ENCODE data around the gene LHX3.
"Not testable (repeated sequence)": the region's sequence is repeated elsewhere in the genome, so short reads cannot be mapped to it uniquely, and the experiment has no call there.

Gene LHX3

GRCh38 chr9:136154943-136155342 is 50.0 kb downstream of the LHX3 start:
- H3K27me3 ChIP-seq (ENCODE audit: control insufficient read depth, insufficient read depth, low read length): peaks cover 21% of the 10 kb centered on the region

GRCh38 chr9:136153381-136154065 is 51.4 kb downstream of the LHX3 start:
- Histone ChIP-seq H3K36me3 (ENCODE audit: control insufficient read depth, insufficient read depth, low read length) (no peaks in the 10 kb centered on the region), H3K9me3 (ENCODE audit: control insufficient read depth, low read length) (no peaks in the 10 kb centered on the region), H3K9ac (ENCODE audit: low read length) (no peak overlapping the region), H3K4me3 (ENCODE audit: low read length) (no peak overlapping the region), H3K27me3 (ENCODE audit: control insufficient read depth, insufficient read depth, low read length) (peaks cover 15% of the 10 kb centered on the region), H3K4me1 (ENCODE audit: control insufficient read depth, insufficient read depth, low read length) (no peaks in the 10 kb centered on the region)

More at GRCh38 chr9:136154943-136155342, 50.0 kb downstream of the LHX3 start:
- no peaks in the 10 kb centered on the region for H3K4me1 ChIP-seq (ENCODE audit: control insufficient read depth, insufficient read depth, low read length)
- H3K9me3 ChIP-seq (ENCODE audit: control insufficient read depth, low read length): no peaks in the 10 kb centered on the region
- no peak overlapping the region for H3K9ac ChIP-seq (ENCODE audit: low read length)
- H3K36me3 ChIP-seq (ENCODE audit: control insufficient read depth, insufficient read depth, low read length): no peaks in the 10 kb centered on the region
- no peak overlapping the region for H3K4me3 ChIP-seq (ENCODE audit: low read length)

GRCh38 chr9:136152931-136153330 is 52.0 kb downstream of the LHX3 start:
- no peaks in the 10 kb centered on the region for H3K36me3 ChIP-seq (ENCODE audit: control insufficient read depth, insufficient read depth, low read length)
- H3K9ac ChIP-seq (ENCODE audit: low read length): no peak overlapping the region
- no peaks in the 10 kb centered on the region for H3K4me1 ChIP-seq (ENCODE audit: control insufficient read depth, insufficient read depth, low read length)
- no peaks in the 10 kb centered on the region for H3K9me3 ChIP-seq (ENCODE audit: control insufficient read depth, low read length)
- H3K4me3 ChIP-seq (ENCODE audit: low read length): no peak overlapping the region
- peaks cover 20% of the 10 kb centered on the region for H3K27me3 ChIP-seq (ENCODE audit: control insufficient read depth, insufficient read depth, low read length)

- H3K9me3 ChIP-seq (ENCODE audit: control insufficient read depth, low read length): no peaks in the 10 kb centered on the region
- H3K27me3 ChIP-seq (ENCODE audit: control insufficient read depth, insufficient read depth, low read length): peaks cover 21% of the 10 kb centered on the region
- no peaks in the 10 kb centered on the region for H3K36me3 ChIP-seq (ENCODE audit: control insufficient read depth, insufficient read depth, low read length)
- no peaks in the 10 kb centered on the region for H3K4me1 ChIP-seq (ENCODE audit: control insufficient read depth, insufficient read depth, low read length)
- no peak overlapping the region for H3K9ac ChIP-seq (ENCODE audit: low read length)
- no peak overlapping the region for H3K4me3 ChIP-seq (ENCODE audit: low read length)
Observed at GRCh38 chr9:136152543-136152866, 52.4 kb downstream of the LHX3 start.

GRCh38 chr9:136151848-136152542 is 52.9 kb downstream of the LHX3 start:
- Histone ChIP-seq H3K4me3 (ENCODE audit: low read length) (no peak overlapping the region), H3K36me3 (ENCODE audit: control insufficient read depth, insufficient read depth, low read length) (no peaks in the 10 kb centered on the region), H3K27me3 (ENCODE audit: control insufficient read depth, insufficient read depth, low read length) (peaks cover 25% of the 10 kb centered on the region), H3K9me3 (ENCODE audit: control insufficient read depth, low read length) (no peaks in the 10 kb centered on the region), H3K4me1 (ENCODE audit: control insufficient read depth, insufficient read depth, low read length) (no peaks in the 10 kb centered on the region), H3K9ac (ENCODE audit: low read length) (no peak overlapping the region)

GRCh38 chr9:136151214-136151804 is 53.6 kb downstream of the LHX3 start:
- Histone ChIP-seq H3K9ac (ENCODE audit: low read length) (no peak overlapping the region), H3K4me3 (ENCODE audit: low read length) (no peak overlapping the region), H3K27me3 (ENCODE audit: control insufficient read depth, insufficient read depth, low read length) (peaks cover 29% of the 10 kb centered on the region), H3K36me3 (ENCODE audit: control insufficient read depth, insufficient read depth, low read length) (no peaks in the 10 kb centered on the region), H3K9me3 (ENCODE audit: control insufficient read depth, low read length) (no peaks in the 10 kb centered on the region), H3K4me1 (ENCODE audit: control insufficient read depth, insufficient read depth, low read length) (no peaks in the 10 kb centered on the region)

- peaks cover 34% of the 10 kb centered on the region for H3K27me3 ChIP-seq (ENCODE audit: control insufficient read depth, insufficient read depth, low read length)
- not testable (repeated sequence) for H3K4me1 ChIP-seq (ENCODE audit: control insufficient read depth, insufficient read depth, low read length); H3K9me3 ChIP-seq (ENCODE audit: control insufficient read depth, low read length)
Observed at GRCh38 chr9:136150664-136151213, 54.2 kb downstream of the LHX3 start.

GRCh38 chr9:136149853-136150252 is 55.1 kb downstream of the LHX3 start:
- Histone ChIP-seq H3K27me3 (ENCODE audit: control insufficient read depth, insufficient read depth, low read length) (peaks cover 34% of the 10 kb centered on the region), H3K9ac (ENCODE audit: low read length) (no peak overlapping the region), H3K4me1 (ENCODE audit: control insufficient read depth, insufficient read depth, low read length) (no peaks in the 10 kb centered on the region), H3K9me3 (ENCODE audit: control insufficient read depth, low read length) (no peaks in the 10 kb centered on the region), H3K36me3 (ENCODE audit: control insufficient read depth, insufficient read depth, low read length) (no peaks in the 10 kb centered on the region), H3K4me3 (ENCODE audit: low read length) (no peak overlapping the region)

More at GRCh38 chr9:136150664-136151213, 54.2 kb downstream of the LHX3 start:
- not testable (repeated sequence) for H3K4me3 ChIP-seq (ENCODE audit: low read length); H3K9ac ChIP-seq (ENCODE audit: low read length); H3K36me3 ChIP-seq (ENCODE audit: control insufficient read depth, insufficient read depth, low read length)

- Histone ChIP-seq H3K4me1 (ENCODE audit: control insufficient read depth, insufficient read depth, low read length) (no peaks in the 10 kb centered on the region), H3K9ac (ENCODE audit: low read length) (no peak overlapping the region), H3K36me3 (ENCODE audit: control insufficient read depth, insufficient read depth, low read length) (no peaks in the 10 kb centered on the region), H3K9me3 (ENCODE audit: control insufficient read depth, low read length) (no peaks in the 10 kb centered on the region), H3K4me3 (ENCODE audit: low read length) (no peak overlapping the region), H3K27me3 (ENCODE audit: control insufficient read depth, insufficient read depth, low read length) (peaks cover 33% of the 10 kb centered on the region)
Observed at GRCh38 chr9:136149337-136149736, 55.6 kb downstream of the LHX3 start.

GRCh38 chr9:136148766-136149165 is 56.2 kb downstream of the LHX3 start:
- Histone ChIP-seq H3K9me3 (ENCODE audit: control insufficient read depth, low read length) (no peaks in the 10 kb centered on the region), H3K27me3 (ENCODE audit: control insufficient read depth, insufficient read depth, low read length) (peaks cover 37% of the 10 kb centered on the region), H3K4me1 (ENCODE audit: control insufficient read depth, insufficient read depth, low read length) (no peaks in the 10 kb centered on the region), H3K36me3 (ENCODE audit: control insufficient read depth, insufficient read depth, low read length) (no peaks in the 10 kb centered on the region), H3K4me3 (ENCODE audit: low read length) (no peak overlapping the region), H3K9ac (ENCODE audit: low read length) (no peak overlapping the region)

- no peak overlapping the region for H3K9ac ChIP-seq (ENCODE audit: low read length)
- H3K4me1 ChIP-seq (ENCODE audit: control insufficient read depth, insufficient read depth, low read length): no peaks in the 10 kb centered on the region
- H3K9me3 ChIP-seq (ENCODE audit: control insufficient read depth, low read length): no peaks in the 10 kb centered on the region
- H3K4me3 ChIP-seq (ENCODE audit: low read length): no peak overlapping the region
- H3K36me3 ChIP-seq (ENCODE audit: control insufficient read depth, insufficient read depth, low read length): no peaks in the 10 kb centered on the region
- H3K27me3 ChIP-seq (ENCODE audit: control insufficient read depth, insufficient read depth, low read length): peaks cover 42% of the 10 kb centered on the region
Observed at GRCh38 chr9:136147890-136148714, 56.8 kb downstream of the LHX3 start.
